ACHN (cell line): ENCODE results near the gene CNTN4.

Experiments
- DNase-seq: peaks from one replicate; pipeline ENCODE4 v3.0.0-alpha.2; 2015
- in situ Hi-C: cut with HindIII; loops from 2 replicates; pipeline ENCODE4 v1.10.0; 2017; ENCODE audit warnings: low sequenced_read_pairs, low pct_ligation_motif_present, low pct_unique_long_range_greater_than_20kb

The CNTN4 gene

DNA sequence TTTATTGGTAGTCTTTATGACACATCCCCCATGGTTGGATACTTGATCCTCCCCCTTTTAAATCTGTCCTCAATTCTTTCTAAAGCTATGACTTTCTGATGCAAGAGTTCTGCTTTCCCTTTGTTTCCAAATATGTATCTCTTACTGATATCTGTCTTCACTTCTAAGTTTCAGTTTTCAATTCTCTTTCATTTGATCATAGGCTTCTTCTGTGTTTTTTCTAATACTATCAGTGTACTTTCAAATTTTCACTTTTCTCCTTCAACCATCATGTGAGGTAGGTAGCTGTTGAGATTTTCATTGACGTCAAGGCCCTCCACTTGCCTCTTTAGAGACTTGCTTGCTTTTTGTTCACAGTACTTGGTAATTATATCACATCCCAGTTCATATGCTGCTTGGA, 436.5 kb downstream of the CNTN4 start:
- DNase-seq: no peak
- in situ Hi-C loops: no loop called here

GRCh38 chr3:2536575-2536974, 437.9 kb downstream of the CNTN4 start:
- in situ Hi-C loops: no loop called here
- DNase-seq: no peak

GRCh38 chr3:2540115-2540514, 441.4 kb downstream of the CNTN4 start:
- peak; percentile 3 for DNase-seq
- in situ Hi-C loops: no loop called here

DNA sequence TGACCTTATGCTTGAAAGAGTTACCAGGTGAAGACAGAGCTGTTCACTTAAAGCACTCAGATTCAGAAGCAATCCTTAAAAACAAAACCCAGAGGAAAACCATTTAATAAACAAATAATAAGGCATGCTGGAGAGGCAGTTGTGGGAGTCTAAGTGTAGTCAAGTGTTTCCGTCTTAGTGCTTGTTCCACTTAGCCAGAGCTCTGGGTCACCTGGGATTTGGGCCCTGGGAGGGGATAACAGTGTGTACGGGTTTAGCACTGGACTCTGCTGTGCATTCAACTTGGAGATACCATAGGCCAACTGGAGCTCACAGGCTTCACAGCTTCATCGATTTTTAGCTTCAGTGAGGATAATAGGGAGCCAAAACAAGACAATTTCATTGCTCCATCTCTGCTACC, 444.6 kb downstream of the CNTN4 start:
- DNase-seq: no peak
- in situ Hi-C loops: no loop called here

GRCh38 chr3:2544212-2544611, 445.5 kb downstream of the CNTN4 start:
- in situ Hi-C loops: no loop called here
- DNase-seq: no peak

- no peak for DNase-seq
- in situ Hi-C loops: no loop called here
These were observed 446.1 kb downstream of the CNTN4 start for GRCh38 chr3:2544718-2545117.

- no peak for DNase-seq
- in situ Hi-C loops: no loop called here
These were observed 448.4 kb downstream of the CNTN4 start for GRCh38 chr3:2547049-2547448.

DNA sequence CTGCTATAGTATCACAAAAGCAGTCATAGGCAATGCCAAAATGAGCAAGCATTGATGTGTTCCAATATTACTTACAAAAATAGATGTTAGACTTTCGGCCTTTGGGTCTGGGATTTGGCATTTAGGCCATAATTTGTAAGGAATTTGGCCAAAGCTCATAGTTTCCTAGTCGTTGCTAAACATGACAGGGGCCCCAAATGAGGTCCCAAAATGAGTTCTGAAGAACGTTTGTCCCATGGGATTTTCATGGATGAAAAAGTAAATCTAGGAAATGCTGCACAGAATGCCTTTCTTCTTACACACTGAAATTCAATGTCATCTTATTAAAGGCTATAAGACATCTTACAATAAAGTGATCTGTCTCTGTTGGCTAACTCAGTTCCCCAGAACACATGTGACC, 456.0 kb downstream of the CNTN4 start:
- in situ Hi-C loops: no loop called here
- no peak for DNase-seq

DNA sequence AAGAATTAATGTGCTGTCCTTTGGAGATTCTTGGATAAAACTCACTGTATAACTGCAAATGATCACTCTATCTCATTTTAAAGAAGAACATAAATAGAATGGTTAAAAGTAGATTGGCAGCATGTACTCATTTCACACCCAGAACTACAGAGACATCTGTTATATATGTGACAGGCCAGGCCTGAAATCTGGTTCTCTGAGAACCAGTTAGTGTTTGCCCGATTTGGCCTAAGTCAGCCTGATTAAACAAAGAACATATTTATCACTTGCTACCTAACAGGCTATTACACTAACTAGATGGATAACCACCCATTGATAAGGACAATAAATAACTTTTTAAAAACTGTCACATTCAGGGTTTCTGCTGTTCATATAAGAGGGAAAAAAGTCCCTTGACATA, 460.1 kb downstream of the CNTN4 start:
- in situ Hi-C loops: no loop called here
- no peak for DNase-seq

DNA sequence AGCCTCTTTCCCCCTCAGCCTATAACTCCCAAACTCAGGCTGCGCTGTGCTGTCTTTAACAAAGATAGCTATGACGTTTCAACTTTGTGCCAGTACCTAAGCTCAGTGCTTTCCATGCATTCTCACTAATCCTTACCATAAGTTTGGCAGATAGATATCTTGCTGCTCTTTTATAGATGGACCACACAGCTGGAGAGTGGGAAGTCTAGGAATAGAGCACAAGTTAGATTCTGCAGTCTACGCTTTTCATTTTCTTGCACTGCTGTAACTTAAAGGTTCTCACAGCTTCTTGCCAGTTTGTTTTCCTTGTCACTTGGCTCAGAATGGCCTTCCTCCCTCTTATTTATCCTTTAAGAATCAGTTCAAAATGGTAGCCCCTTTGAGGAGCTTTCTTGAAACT, 468.8 kb downstream of the CNTN4 start:
- in situ Hi-C loops: no loop called here
- DNase-seq: no peak

DNA sequence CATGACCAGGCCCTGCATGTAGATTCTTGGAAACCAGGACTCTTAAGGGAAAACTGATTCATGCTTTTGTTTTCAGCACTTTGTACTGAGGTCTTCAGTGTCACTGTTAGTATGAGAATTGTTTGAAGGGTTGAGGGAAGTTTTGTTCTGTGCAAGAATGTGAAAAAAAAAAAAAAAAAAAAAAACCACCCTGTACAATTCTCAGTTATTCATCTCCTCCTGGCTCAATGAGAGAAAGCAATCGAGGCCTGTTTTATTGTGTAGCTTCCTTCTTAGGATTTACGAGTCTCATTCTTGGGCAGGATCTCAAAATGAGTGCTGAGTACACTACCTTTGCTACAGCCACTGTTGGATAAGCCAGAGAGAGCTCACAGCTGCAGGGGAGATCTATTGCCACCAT, 469.5 kb downstream of the CNTN4 start:
- in situ Hi-C loops: no loop called here
- DNase-seq: no peak

GRCh38 chr3:2568929-2569328, 470.3 kb downstream of the CNTN4 start:
- in situ Hi-C loops: no loop called here
- DNase-seq: no peak

GRCh38 chr3:2577571-2577970, 478.9 kb downstream of the CNTN4 start:
- in situ Hi-C loops: no loop called here
- no peak for DNase-seq

GRCh38 chr3:2578560-2578959, 479.9 kb downstream of the CNTN4 start:
- no peak for DNase-seq
- in situ Hi-C loops: no loop called here

GRCh38 chr3:2579206-2579605, 480.5 kb downstream of the CNTN4 start:
- in situ Hi-C loops: no loop called here

DNA sequence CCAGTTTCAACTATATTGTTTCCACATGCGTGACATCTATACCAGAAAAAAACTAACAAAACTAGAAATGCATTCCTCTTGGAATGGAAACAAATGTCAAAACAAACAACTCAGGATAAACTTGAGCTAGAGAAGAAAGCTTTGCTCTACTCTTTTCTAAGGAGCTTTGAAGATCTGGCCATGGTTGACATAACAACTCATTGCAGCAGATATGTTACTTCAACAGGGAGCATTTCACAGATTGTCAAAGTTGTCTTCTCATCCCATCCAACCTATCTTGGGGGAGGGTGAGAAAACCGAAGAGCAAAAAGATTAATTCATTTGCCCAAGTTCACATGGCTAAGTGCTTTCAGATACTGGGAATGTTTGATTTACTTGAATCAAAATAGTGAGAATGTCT, 484.4 kb downstream of the CNTN4 start:
- in situ Hi-C loops: no loop called here
- no peak for DNase-seq

More at GRCh38 chr3:2579206-2579605, 480.5 kb downstream of the CNTN4 start:
- DNase-seq: no peak

DNA sequence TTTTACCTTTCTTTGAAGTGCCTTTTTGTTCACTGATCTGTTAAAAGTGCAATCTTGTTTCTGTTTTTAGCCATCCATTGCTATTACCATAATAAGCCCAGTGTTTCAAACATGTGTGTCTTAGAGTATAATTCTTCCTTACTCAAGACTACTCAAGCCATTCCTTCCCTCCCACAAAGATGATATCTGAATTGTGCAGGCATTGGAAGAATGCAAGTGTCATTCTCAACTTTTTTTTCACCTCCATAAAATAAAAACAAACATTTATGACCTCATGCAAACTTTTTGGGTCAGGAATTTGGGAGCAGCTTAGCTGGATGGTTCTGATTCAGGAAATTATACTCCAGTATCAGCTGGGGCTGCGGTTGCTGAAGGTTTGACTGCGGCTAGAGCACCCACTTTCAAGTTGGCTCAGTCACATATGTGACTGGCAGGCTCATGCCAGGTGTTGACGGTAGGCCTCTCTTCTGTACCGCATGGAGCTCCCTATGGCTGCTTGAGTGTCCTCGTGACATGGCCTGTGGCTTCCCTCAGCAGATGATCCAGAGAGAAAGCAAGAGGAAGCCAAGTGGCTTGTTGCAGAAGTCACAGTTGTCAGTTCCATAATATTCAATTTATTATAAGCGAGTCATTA, 490.8 kb downstream of the CNTN4 start:
- in situ Hi-C loops: no loop called here
- no peak for DNase-seq

- in situ Hi-C loops: no loop called here
These were observed 496.8 kb downstream of the CNTN4 start for GRCh38 chr3:2595486-2595885.

GRCh38 chr3:2597615-2598014, 498.9 kb downstream of the CNTN4 start:
- in situ Hi-C loops: no loop called here

More at GRCh38 chr3:2595486-2595885, 496.8 kb downstream of the CNTN4 start:
- no peak for DNase-seq

GRCh38 chr3:2599471-2599870, 500.8 kb downstream of the CNTN4 start:
- in situ Hi-C loops: no loop called here
- DNase-seq: no peak

More at GRCh38 chr3:2597615-2598014, 498.9 kb downstream of the CNTN4 start:
- no peak for DNase-seq
